AG04450 (cell line): ENCODE measurements around the gene FSD2. TPM values are rescaled to one million over a fixed set of nuclear protein-coding genes. Genes with fewer than 3 reads are reported as not detected.

Source experiments
- CTCF ChIA-PET: fragments of 300-600, 350-600 bp; formaldehyde crosslinking; extraction: SDS; loops from one replicate; lab custom pipeline; 2022; ENCODE audit warnings: antibody characterized with exemption, inconsistent platforms; lab: Charles Lee
- POLR2A ChIA-PET: fragments of 350-600 bp; formaldehyde crosslinking; extraction: SDS; loops from one replicate; lab custom pipeline; 2021; ENCODE audit warnings: antibody characterized with exemption, inconsistent platforms; lab: Yijun Ruan, JAX
- DNase-seq: peaks from one replicate; pipeline ENCODE4 v3.0.0-alpha.2; 2011; ENCODE audit warnings: low read depth, low spot score
- H3K27ac ChIP-seq: one replicate; pipeline ENCODE4 v1.5.1; 2012; ENCODE audit warnings: low read depth, low read length, control low read depth
- H3K27me3 ChIP-seq: one replicate; pipeline ENCODE4 v1.6.0; 2012; ENCODE audit warnings: low read length; ENCODE audit not compliant: control insufficient read depth, insufficient read depth
- H3K4me3 ChIP-seq: 2 replicates; pipeline ENCODE4 v1.5.1; 2011; ENCODE audit warnings: mild to moderate bottlenecking, low read depth, low read length, control low read depth
- H3K9me3 ChIP-seq: 2 replicates; pipeline ENCODE4 v1.5.1; 2012; ENCODE audit warnings: low read length; ENCODE audit not compliant: control insufficient read depth, insufficient read depth
- polyA plus RNA-seq: library from polyadenylated mRNA; depleted of rRNA; stranded (reverse); fragments of >200 nt; gene quantifications from 2 replicates; pipeline ENCODE4 v1.2.3, GENCODE V29; 2011
- TF ChIP-seq, protein P1 (sequence below): IDR thresholded peaks from 2 replicates; pipeline ENCODE4 v1.5.1; 2011; ENCODE audit warnings: low read depth, low read length, control low read depth, inconsistent platforms

Gene FSD2
- polyA plus RNA-seq, 1 experiment: not detected

- Histone ChIP-seq H3K4me3 (no peak overlapping the region), H3K27ac (no peak overlapping the region), H3K9me3 (no peaks in the 10 kb centered on the region; the same call in 1 of the 2 replicates), H3K27me3 (peaks cover 4% of the 10 kb centered on the region)
- ChIA-PET CTCF (no interaction called here), POLR2A (no interaction called here)
- no peak for DNase-seq
- TF ChIP-seq, protein P1, sequence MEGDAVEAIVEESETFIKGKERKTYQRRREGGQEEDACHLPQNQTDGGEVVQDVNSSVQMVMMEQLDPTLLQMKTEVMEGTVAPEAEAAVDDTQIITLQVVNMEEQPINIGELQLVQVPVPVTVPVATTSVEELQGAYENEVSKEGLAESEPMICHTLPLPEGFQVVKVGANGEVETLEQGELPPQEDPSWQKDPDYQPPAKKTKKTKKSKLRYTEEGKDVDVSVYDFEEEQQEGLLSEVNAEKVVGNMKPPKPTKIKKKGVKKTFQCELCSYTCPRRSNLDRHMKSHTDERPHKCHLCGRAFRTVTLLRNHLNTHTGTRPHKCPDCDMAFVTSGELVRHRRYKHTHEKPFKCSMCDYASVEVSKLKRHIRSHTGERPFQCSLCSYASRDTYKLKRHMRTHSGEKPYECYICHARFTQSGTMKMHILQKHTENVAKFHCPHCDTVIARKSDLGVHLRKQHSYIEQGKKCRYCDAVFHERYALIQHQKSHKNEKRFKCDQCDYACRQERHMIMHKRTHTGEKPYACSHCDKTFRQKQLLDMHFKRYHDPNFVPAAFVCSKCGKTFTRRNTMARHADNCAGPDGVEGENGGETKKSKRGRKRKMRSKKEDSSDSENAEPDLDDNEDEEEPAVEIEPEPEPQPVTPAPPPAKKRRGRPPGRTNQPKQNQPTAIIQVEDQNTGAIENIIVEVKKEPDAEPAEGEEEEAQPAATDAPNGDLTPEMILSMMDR: no peak
Observed at GRCh38 chr15:82714016-82714415, 91.9 kb downstream of the FSD2 start.

DNA sequence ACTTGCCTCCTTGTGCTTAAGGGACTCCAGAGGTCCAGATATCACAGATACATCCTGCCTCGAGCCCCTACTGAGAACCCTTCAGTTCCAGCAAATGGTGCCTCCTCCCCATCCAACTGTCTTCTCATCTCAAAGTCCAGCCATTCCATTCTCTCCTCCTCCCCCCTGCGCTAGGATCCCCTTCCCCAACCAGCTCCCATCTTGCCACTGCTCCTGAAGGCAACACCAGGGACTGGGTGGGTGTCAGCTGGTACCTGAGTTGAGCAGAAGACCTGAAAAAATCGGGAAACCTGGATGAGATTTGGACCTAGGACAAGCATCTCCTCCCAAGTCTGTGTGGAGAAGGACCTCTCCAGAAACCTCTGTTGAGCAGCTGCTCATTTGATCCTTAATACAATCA, 93.8 kb downstream of the FSD2 start:
- no peak overlapping the region for H3K4me3 ChIP-seq
- POLR2A ChIA-PET: no interaction called here
- TF ChIP-seq, protein P1: no peak
- CTCF ChIA-PET: no interaction called here
- peaks cover 4% of the 10 kb centered on the region for H3K27me3 ChIP-seq
- H3K27ac ChIP-seq: no peak overlapping the region
- no peaks in the 10 kb centered on the region; the same call in 1 of the 2 replicates for H3K9me3 ChIP-seq
- no peak for DNase-seq

DNA sequence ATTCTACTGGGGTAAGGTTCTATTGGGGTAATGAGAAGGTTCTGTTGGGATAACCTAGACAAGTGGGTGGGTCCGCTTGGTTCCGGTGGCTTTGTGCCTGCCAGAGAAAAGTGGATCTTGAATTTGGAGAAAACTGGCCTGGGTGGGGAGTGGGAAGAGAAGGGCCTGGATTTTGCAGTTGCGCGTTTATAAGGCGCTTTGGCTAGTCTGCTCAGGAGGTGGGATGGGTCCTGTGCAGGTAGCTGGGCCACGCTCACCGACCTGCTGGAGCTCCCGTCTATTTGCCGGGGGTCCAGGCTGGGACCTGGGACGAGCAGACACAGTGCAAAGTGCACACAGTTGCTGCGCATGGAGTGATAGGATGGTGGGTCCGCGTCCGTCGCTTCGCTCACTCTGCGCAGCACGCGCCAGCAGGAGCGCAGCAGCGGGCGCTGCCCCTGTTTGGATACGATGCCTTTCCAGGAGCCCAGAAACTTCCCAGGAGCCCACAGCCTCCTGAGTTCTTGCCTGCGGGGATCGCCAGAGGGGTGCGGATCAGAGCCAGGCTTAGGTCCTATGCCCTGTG, 94.9 kb downstream of the FSD2 start:
- TF ChIP-seq, protein P1: no peak
- Histone ChIP-seq H3K4me3 (no peak overlapping the region), H3K9me3 (no peaks in the 10 kb centered on the region; the same call in 1 of the 2 replicates), H3K27ac (no peak overlapping the region), H3K27me3 (peaks cover 4% of the 10 kb centered on the region)
- CTCF ChIA-PET: no interaction called here
- POLR2A ChIA-PET: no interaction called here
- no peak for DNase-seq

- DNase-seq: no peak
- ChIA-PET POLR2A (no interaction called here), CTCF (no interaction called here)
- H3K27me3 ChIP-seq: peaks cover 4% of the 10 kb centered on the region
- H3K27ac ChIP-seq: no peak overlapping the region
- no peaks in the 10 kb centered on the region; the same call in 1 of the 2 replicates for H3K9me3 ChIP-seq
- H3K4me3 ChIP-seq: peak overlapping the region; percentile 66
- TF ChIP-seq, protein P1: no peak
Observed at GRCh38 chr15:82710208-82710555, 95.7 kb downstream of the FSD2 start.

- TF ChIP-seq, protein P1: no peak
- CTCF ChIA-PET: no interaction called here
- H3K27ac ChIP-seq: no peak within 1 kb of the TSS
- POLR2A ChIA-PET: interaction anchor here (0.6 to 1.0 kb wide), 3 partner anchors 167 to 497 kb away, joined by 3 to 6 read pairs (median 3); partner anchors contain the start of gene RPS17
- H3K9me3 ChIP-seq: no peaks in the 10 kb centered on the region; the same call in 1 of the 2 replicates
- peak within 1 kb of the TSS; percentile 66 for H3K4me3 ChIP-seq
- peaks cover 4% of the 10 kb centered on the region for H3K27me3 ChIP-seq
- DNase-seq: no peak
Observed at GRCh38 chr15:82709421-82710207, 96.3 kb downstream of the FSD2 start, which contains the start of gene AP3B2. Gene AP3B2 (minus strand): TSS chr15:82709875. CDS start chr15:82709706, 169 bp downstream.
